Measurements from ENCODE around the gene PRDM5. TPM values are rescaled to one million over a fixed set of nuclear protein-coding genes. Genes with fewer than 3 reads are reported as not detected.

Gene PRDM5
- total RNA-seq, 4 donors from 2014 or later = 37.6 to 96.6 (median 52.6) TPM

GRCh38 chr4:120870279-120870673, 52.2 kb downstream of the PRDM5 start:
- Histone ChIP-seq H3K4me1 (no peaks in the 10 kb centered on the region), H3K36me3 (no peaks in the 10 kb centered on the region), H3K9me3 (no peaks in the 10 kb centered on the region), H3K27me3 (no peaks in the 10 kb centered on the region), H3K27ac (no peak overlapping the region), H3K4me3 (no peak overlapping the region)
- TF ChIP-seq POLR2A (IDR thresholded peaks at IDR 0.05) = no peak
- no peak for TF ChIP-seq CTCF (IDR thresholded peaks at IDR 0.05)
- intact Hi-C loops (cut with DNase I; ENCODE audit: low total_unique reads) = no loop called here
- no peak for DNase-seq

- no peaks in the 10 kb centered on the region for H3K9me3 ChIP-seq
- H3K4me3 ChIP-seq = no peak overlapping the region
- DNase-seq = no peak
- H3K36me3 ChIP-seq = no peaks in the 10 kb centered on the region
- intact Hi-C loops (cut with DNase I; ENCODE audit: low total_unique reads) = no loop called here
- no peaks in the 10 kb centered on the region for H3K4me1 ChIP-seq
- TF ChIP-seq CTCF (IDR thresholded peaks at IDR 0.05) (no peak), POLR2A (IDR thresholded peaks at IDR 0.05) (no peak)
- no peak overlapping the region for H3K27ac ChIP-seq
- no peaks in the 10 kb centered on the region for H3K27me3 ChIP-seq
These were observed 52.8 kb downstream of the PRDM5 start for GRCh38 chr4:120869613-120870278.

- H3K27ac ChIP-seq = no peak overlapping the region
- no peaks in the 10 kb centered on the region for H3K27me3 ChIP-seq
- DNase-seq = no peak
- intact Hi-C loops (cut with DNase I; ENCODE audit: low total_unique reads) = no loop called here
- H3K4me3 ChIP-seq = no peak overlapping the region
- no peaks in the 10 kb centered on the region for H3K4me1 ChIP-seq
- no peaks in the 10 kb centered on the region for H3K9me3 ChIP-seq
- no peaks in the 10 kb centered on the region for H3K36me3 ChIP-seq
- no peak for TF ChIP-seq POLR2A (IDR thresholded peaks at IDR 0.05)
- no peak for TF ChIP-seq CTCF (IDR thresholded peaks at IDR 0.05)
These were observed 55.0 kb downstream of the PRDM5 start for GRCh38 chr4:120867506-120867905.

GRCh38 chr4:120865985-120866384, 56.5 kb downstream of the PRDM5 start:
- no peaks in the 10 kb centered on the region for H3K36me3 ChIP-seq
- H3K27me3 ChIP-seq = no peaks in the 10 kb centered on the region
- H3K27ac ChIP-seq = no peak overlapping the region
- DNase-seq = no peak
- no peaks in the 10 kb centered on the region for H3K4me1 ChIP-seq
- no peaks in the 10 kb centered on the region for H3K9me3 ChIP-seq
- H3K4me3 ChIP-seq = no peak overlapping the region
- intact Hi-C loops (cut with DNase I; ENCODE audit: low total_unique reads) = no loop called here
- TF ChIP-seq CTCF (IDR thresholded peaks at IDR 0.05) (no peak), POLR2A (IDR thresholded peaks at IDR 0.05) (no peak)

- TF ChIP-seq CTCF (IDR thresholded peaks at IDR 0.05) = no peak
- no peak for TF ChIP-seq POLR2A (IDR thresholded peaks at IDR 0.05)
- no peak overlapping the region for H3K27ac ChIP-seq
- H3K27me3 ChIP-seq = no peaks in the 10 kb centered on the region
- H3K36me3 ChIP-seq = no peaks in the 10 kb centered on the region
- no peak for DNase-seq
- H3K9me3 ChIP-seq = no peaks in the 10 kb centered on the region
- H3K4me3 ChIP-seq = no peak overlapping the region
- no peaks in the 10 kb centered on the region for H3K4me1 ChIP-seq
- intact Hi-C loops (cut with DNase I; ENCODE audit: low total_unique reads) = no loop called here
These were observed 57.6 kb downstream of the PRDM5 start for GRCh38 chr4:120864969-120865368.
